Measurements from ENCODE around the gene GCK.

DNA sequence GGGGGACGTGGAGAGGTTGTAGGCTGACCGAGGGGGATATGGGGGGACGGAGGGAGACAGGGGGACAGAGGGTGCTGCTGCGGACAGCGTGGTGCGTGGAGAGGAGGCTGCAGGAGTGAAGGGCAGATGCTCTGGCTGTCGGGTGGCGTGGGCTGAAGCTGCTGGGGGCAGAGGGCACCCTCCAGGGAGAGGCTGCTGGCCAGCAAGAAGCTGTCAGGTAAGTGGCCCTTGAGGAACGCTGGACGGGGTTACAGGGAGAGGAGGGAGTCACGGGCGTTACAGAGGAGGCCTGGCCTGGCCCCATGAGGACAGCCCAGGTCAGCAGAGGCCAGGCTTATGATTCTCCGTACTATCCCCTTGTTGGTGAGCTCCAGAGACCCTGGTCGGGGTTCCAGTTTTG, 38.7 kb upstream of the GCK start:
- no peak for TF ChIP-seq TCF4 (CRISPR knock-in tag; IDR thresholded peaks at IDR 0.05; ENCODE audit: borderline replicate concordance)
- TF ChIP-seq, protein P1, sequence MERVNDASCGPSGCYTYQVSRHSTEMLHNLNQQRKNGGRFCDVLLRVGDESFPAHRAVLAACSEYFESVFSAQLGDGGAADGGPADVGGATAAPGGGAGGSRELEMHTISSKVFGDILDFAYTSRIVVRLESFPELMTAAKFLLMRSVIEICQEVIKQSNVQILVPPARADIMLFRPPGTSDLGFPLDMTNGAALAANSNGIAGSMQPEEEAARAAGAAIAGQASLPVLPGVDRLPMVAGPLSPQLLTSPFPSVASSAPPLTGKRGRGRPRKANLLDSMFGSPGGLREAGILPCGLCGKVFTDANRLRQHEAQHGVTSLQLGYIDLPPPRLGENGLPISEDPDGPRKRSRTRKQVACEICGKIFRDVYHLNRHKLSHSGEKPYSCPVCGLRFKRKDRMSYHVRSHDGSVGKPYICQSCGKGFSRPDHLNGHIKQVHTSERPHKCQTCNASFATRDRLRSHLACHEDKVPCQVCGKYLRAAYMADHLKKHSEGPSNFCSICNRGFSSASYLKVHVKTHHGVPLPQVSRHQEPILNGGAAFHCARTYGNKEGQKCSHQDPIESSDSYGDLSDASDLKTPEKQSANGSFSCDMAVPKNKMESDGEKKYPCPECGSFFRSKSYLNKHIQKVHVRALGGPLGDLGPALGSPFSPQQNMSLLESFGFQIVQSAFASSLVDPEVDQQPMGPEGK (CRISPR knock-in tag; IDR thresholded peaks at IDR 0.05; ENCODE audit: borderline replicate concordance), result no peak
- TF ChIP-seq, protein P2, sequence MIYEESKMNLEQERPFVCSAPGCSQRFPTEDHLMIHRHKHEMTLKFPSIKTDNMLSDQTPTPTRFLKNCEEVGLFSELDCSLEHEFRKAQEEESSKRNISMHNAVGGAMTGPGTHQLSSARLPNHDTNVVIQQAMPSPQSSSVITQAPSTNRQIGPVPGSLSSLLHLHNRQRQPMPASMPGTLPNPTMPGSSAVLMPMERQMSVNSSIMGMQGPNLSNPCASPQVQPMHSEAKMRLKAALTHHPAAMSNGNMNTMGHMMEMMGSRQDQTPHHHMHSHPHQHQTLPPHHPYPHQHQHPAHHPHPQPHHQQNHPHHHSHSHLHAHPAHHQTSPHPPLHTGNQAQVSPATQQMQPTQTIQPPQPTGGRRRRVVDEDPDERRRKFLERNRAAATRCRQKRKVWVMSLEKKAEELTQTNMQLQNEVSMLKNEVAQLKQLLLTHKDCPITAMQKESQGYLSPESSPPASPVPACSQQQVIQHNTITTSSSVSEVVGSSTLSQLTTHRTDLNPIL (CRISPR knock-in tag; IDR thresholded peaks at IDR 0.05; ENCODE audit: low read depth), result no peak
- TF ChIP-seq ZNF8 (CRISPR knock-in tag; IDR thresholded peaks at IDR 0.05), result no peak
- no peak for TF ChIP-seq GLIS3 (CRISPR knock-in tag; IDR thresholded peaks at IDR 0.05)
- no peak for TF ChIP-seq OSR1 (CRISPR knock-in tag; IDR thresholded peaks at IDR 0.05)
